Erythroblast (primary cell): ENCODE results near the gene GIGYF2.

Source experiments
- GATA1 ChIP-seq: IDR thresholded peaks from 2 replicates; pipeline ENCODE4 v1.6.1; 2011; ENCODE audit warnings: low read depth, mild to moderate bottlenecking, control low read depth, low read length, moderate library complexity
- POLR2A ChIP-seq: IDR thresholded peaks from 2 replicates; pipeline ENCODE4 v1.6.1; 2011; ENCODE audit warnings: mild to moderate bottlenecking, low read length

DNA sequence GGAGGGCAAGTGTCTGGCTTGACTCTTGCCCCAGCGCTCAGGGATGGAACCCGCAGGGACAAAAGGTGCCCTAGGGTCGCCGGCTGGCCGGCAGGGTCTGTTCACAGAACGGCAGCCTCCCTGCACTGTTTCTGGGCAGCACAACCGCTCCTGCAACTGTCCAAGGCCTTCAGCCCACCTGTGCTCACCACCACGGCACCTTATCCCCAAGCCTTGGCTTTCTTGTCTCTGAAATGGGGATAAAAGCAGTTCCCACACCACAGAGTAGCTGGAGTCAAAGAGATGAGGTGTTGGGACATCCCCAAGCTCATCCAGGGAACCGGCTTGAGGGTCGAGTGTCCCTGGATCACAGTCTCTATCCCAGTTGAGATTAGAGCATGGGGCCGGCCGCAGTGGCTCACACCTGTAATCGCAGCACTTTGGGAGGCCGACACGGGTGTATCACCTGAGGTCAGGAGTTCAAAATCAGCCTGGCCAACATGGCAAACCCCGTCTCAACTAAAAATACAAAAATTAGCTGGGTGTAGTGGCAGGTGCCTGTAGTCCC is 177.6 kb downstream of the GIGYF2 start:
- TF ChIP-seq POLR2A, result no peak
- no peak for TF ChIP-seq GATA1
